ENCODE results near the gene SAMD13. TPM values are rescaled to one million over a fixed set of nuclear protein-coding genes. Genes with fewer than 3 reads are reported as not detected.

Gene SAMD13
- total and polyA plus RNA-seq, 7 donors, result 0.41 to 31.8 (median 3.0) TPM

DNA sequence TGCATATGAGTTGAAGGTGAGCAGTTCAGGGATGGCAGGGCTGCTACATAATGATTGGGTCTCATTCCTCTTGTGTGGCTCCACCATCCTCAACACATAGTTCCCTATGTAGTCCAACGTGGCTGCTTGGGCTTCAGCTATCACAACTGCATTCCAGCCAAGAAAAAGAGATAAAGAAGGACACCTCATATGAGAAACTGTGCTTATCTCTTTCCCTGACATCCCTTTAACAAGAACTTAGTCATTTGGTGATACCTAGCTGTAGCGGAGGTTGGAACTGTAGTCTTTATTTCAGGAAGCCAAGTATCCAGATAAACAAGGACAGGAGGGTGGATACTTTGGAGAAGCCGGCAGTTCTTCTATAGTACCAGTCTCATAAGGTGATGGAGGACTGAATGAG is 54.0 kb downstream of the SAMD13 start:
- Histone ChIP-seq H3K9me3 (no peaks in the 10 kb centered on the region), H3K4me1 (peaks cover 0 to 10% (median 4%) of the 10 kb centered on the region in 4 donors), H3K27ac (no peak overlapping the region), H3K4me3 (no peak overlapping the region), H3K27me3 (no peaks in the 10 kb centered on the region), H3K36me3 (no peaks in the 10 kb centered on the region)
- DNase-seq, result no peak
- intact Hi-C loops (cut with DNase I), result no loop called here
- 91 to 95% methylated on average over 3 of the region's 3 CpGs for WGBS, 2 donors
- TF ChIP-seq, protein P1, sequence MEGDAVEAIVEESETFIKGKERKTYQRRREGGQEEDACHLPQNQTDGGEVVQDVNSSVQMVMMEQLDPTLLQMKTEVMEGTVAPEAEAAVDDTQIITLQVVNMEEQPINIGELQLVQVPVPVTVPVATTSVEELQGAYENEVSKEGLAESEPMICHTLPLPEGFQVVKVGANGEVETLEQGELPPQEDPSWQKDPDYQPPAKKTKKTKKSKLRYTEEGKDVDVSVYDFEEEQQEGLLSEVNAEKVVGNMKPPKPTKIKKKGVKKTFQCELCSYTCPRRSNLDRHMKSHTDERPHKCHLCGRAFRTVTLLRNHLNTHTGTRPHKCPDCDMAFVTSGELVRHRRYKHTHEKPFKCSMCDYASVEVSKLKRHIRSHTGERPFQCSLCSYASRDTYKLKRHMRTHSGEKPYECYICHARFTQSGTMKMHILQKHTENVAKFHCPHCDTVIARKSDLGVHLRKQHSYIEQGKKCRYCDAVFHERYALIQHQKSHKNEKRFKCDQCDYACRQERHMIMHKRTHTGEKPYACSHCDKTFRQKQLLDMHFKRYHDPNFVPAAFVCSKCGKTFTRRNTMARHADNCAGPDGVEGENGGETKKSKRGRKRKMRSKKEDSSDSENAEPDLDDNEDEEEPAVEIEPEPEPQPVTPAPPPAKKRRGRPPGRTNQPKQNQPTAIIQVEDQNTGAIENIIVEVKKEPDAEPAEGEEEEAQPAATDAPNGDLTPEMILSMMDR (IDR thresholded peaks at IDR 0.05), result no peak
- no peak for TF ChIP-seq POLR2A (IDR thresholded peaks at IDR 0.05)
- no peak for TF ChIP-seq POLR2AphosphoS5 (IDR thresholded peaks at IDR 0.05)
- TF ChIP-seq EP300 (IDR thresholded peaks at IDR 0.05), result no peak

DNA sequence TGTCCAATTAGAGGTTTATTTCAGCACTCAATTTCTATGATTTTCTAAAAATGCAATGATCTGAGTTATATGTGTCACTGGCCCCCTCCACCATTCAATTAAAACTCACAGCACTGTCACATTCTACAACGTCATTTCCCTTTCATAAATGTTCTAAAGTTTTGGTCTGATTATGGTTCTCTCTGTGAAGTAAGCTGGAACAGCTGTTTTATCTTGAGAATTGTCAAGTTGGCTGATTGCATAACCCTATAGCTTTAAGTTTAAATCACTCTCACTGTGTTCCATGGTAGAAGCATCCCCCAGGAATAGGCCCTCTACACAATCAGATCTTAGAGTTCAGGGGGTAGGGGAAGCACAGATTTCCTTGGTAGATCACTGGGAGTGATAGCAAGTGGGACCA is 55.4 kb downstream of the SAMD13 start:
- no peak for TF ChIP-seq EP300 (IDR thresholded peaks at IDR 0.05)
- TF ChIP-seq POLR2AphosphoS5 (IDR thresholded peaks at IDR 0.05), result no peak
- TF ChIP-seq POLR2A (IDR thresholded peaks at IDR 0.05), result no peak
- TF ChIP-seq, protein P1 (IDR thresholded peaks at IDR 0.05), result no peak
- WGBS, 2 donors, result 85 to 88% methylated on average over 1 of the region's 1 CpG
- Histone ChIP-seq H3K36me3 (no peaks in the 10 kb centered on the region), H3K9me3 (no peaks in the 10 kb centered on the region), H3K4me3 (no peak overlapping the region), H3K27ac (no peak overlapping the region), H3K27me3 (no peaks in the 10 kb centered on the region), H3K4me1 (peaks cover 0 to 10% (median 4%) of the 10 kb centered on the region in 4 donors)
- intact Hi-C loops (cut with DNase I), result no loop called here
- no peak for DNase-seq

DNA sequence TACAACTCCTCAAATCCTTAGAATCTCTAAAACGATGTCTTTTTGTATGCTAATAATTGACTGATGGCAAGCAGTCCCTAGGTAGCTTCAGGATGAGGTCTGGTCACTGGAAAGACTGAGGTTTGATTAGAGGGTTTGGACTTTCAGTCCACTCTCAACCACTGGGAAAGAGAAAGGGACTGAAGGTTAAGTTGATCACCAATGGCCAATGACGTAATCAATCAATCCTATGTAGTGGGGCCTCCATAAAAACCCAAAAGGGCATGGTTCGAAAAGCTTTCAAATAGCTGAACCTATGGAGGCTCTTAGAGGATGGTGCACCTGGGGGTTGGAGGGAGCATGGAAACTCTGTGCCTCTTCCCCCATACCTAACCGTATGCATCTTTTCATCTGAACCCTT is 57.2 kb downstream of the SAMD13 start:
- 96 to 97% methylated on average over 4 of the region's 4 CpGs for WGBS, 2 donors
- Histone ChIP-seq H3K27me3 (no peaks in the 10 kb centered on the region), H3K27ac (no peak overlapping the region), H3K36me3 (no peaks in the 10 kb centered on the region), H3K4me3 (no peak overlapping the region), H3K4me1 (peaks cover 0 to 7% (median 2%) of the 10 kb centered on the region in 4 donors), H3K9me3 (no peaks in the 10 kb centered on the region)
- TF ChIP-seq, protein P1 (IDR thresholded peaks at IDR 0.05), result no peak
- TF ChIP-seq POLR2A (IDR thresholded peaks at IDR 0.05) (no peak), EP300 (IDR thresholded peaks at IDR 0.05) (no peak), POLR2AphosphoS5 (IDR thresholded peaks at IDR 0.05) (no peak)
- DNase-seq, result no peak
- intact Hi-C loops (cut with DNase I), result no loop called here

DNA sequence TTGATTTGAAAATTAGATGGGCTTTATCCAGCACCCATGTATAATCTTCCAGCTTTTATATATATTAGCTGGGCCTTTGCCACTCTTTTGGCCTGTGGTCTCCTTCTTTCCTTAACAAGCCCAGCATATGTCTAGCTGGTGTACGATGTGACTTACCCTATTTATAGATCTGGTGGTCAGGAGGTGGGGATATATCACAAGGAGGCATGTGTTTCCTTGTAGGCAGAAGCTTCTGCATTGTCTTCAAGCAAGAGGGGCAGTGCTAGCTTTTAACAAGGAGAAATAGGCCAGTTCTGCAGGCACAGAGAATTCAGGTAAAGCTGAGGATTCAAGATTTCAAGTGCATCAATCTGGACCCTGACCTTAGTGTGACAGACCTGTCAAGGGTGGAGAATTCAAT is 58.8 kb downstream of the SAMD13 start:
- intact Hi-C loops (cut with DNase I), result no loop called here
- Histone ChIP-seq H3K4me1 (peaks cover 0 to 1% (median 0%) of the 10 kb centered on the region in 4 donors), H3K27me3 (no peaks in the 10 kb centered on the region), H3K27ac (no peak overlapping the region), H3K4me3 (no peak overlapping the region), H3K36me3 (no peaks in the 10 kb centered on the region), H3K9me3 (no peaks in the 10 kb centered on the region)
- no peak for DNase-seq
- WGBS, 2 donors, result 54 to 88% methylated on average over 1 of the region's 1 CpG
- TF ChIP-seq, protein P1 (IDR thresholded peaks at IDR 0.05), result no peak
- TF ChIP-seq EP300 (IDR thresholded peaks at IDR 0.05), result no peak
- no peak for TF ChIP-seq POLR2AphosphoS5 (IDR thresholded peaks at IDR 0.05)
- no peak for TF ChIP-seq POLR2A (IDR thresholded peaks at IDR 0.05)

DNA sequence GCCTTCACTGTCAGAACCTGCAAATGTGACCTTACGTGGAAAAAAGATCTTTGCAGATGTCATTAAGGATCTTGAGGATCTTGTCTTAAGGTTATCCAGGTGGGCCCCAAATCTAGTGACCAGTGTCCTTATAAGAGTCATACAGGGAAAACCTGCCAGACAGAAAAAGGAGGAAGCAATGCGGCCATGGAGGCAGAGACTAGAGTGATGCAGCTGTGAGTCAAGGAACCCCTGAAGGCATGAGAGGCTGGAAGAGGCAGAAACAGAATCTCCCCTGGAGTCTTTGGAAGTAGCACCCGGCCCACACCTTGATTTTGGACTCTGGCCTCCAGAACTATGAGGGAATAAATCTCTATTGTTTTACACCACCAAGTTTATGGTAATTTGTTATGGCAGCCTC is 60.3 kb downstream of the SAMD13 start:
- no peak overlapping the region for H3K4me3 ChIP-seq
- H3K4me1 ChIP-seq, result peaks cover 0 to 13% (median 4%) of the 10 kb centered on the region in 4 donors
- 66 to 87% methylated on average over 3 of the region's 3 CpGs for WGBS, 2 donors
- no peak for DNase-seq
- no peak for TF ChIP-seq POLR2AphosphoS5 (IDR thresholded peaks at IDR 0.05)
- no peak for TF ChIP-seq POLR2A (IDR thresholded peaks at IDR 0.05)
- TF ChIP-seq, protein P1 (IDR thresholded peaks at IDR 0.05), result no peak
- TF ChIP-seq EP300 (IDR thresholded peaks at IDR 0.05), result no peak
- H3K9me3 ChIP-seq, result no peaks in the 10 kb centered on the region
- no peak overlapping the region for H3K27ac ChIP-seq
- no peaks in the 10 kb centered on the region for H3K27me3 ChIP-seq
- intact Hi-C loops (cut with DNase I), result no loop called here
- H3K36me3 ChIP-seq, result no peaks in the 10 kb centered on the region

Measured in sigmoid colon (tissue), 7 donors.